Neural cell (in vitro differentiated cells): ENCODE results near the gene FGD4.

Experiments used
- EP300 ChIP-seq: fragments of 450-650 bp; conservative IDR thresholded peaks from 2 replicates; pipeline ENCODE4 v1.6.1; 2014; ENCODE audit warnings: antibody characterized with exemption, mild to moderate bottlenecking, moderate library complexity; ENCODE audit not compliant: poor library complexity, severe bottlenecking
- RAD21 ChIP-seq: fragments of 450-650 bp; conservative IDR thresholded peaks from 2 replicates; pipeline ENCODE4 v1.6.1; 2014; ENCODE audit warnings: antibody characterized with exemption, mild to moderate bottlenecking, moderate library complexity
- TF ChIP-seq, protein P1 (sequence below): fragments of 450-650 bp; IDR thresholded peaks from 2 replicates; pipeline ENCODE4 v1.5.1; 2014; ENCODE audit warnings: antibody characterized with exemption, mild to moderate bottlenecking, moderate library complexity; ENCODE audit not compliant: poor library complexity, severe bottlenecking

DNA sequence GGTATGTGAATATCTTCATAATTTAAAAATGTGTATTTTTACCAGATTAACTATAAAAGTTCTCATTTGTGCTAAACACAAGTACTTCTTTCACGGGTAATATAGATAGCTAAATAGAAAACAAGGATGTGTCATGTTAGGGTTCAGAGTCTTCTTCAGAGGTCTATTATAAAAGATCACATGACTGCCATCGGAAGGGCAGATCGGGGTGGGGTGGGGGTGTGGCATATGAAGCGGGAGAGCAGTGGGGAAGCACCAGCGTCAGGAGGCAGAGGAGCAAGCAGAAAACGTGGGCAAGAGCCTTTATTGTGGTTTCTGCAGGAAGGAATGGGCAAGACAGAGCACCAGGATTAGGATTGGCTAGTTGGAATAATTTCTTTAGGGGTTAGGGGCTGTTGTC lies 216.1 kb downstream of the FGD4 start:
- TF ChIP-seq RAD21 = no peak
- TF ChIP-seq, protein P1, sequence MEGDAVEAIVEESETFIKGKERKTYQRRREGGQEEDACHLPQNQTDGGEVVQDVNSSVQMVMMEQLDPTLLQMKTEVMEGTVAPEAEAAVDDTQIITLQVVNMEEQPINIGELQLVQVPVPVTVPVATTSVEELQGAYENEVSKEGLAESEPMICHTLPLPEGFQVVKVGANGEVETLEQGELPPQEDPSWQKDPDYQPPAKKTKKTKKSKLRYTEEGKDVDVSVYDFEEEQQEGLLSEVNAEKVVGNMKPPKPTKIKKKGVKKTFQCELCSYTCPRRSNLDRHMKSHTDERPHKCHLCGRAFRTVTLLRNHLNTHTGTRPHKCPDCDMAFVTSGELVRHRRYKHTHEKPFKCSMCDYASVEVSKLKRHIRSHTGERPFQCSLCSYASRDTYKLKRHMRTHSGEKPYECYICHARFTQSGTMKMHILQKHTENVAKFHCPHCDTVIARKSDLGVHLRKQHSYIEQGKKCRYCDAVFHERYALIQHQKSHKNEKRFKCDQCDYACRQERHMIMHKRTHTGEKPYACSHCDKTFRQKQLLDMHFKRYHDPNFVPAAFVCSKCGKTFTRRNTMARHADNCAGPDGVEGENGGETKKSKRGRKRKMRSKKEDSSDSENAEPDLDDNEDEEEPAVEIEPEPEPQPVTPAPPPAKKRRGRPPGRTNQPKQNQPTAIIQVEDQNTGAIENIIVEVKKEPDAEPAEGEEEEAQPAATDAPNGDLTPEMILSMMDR = no peak
- no peak for TF ChIP-seq EP300
